Stromal cell of bone marrow (primary cell): ENCODE measurements around the gene TMPRSS5.

Experiments used
- DNase-seq: peaks from one replicate; pipeline ENCODE4 v3.0.0-alpha.2; 2012; ENCODE audit warnings: low read depth

The TMPRSS5 gene

GRCh38 chr11:113670149-113670830 is 35.8 kb downstream of the TMPRSS5 start:
- DNase-seq: no peak

- DNase-seq: no peak
These were observed 37.9 kb downstream of the TMPRSS5 start for GRCh38 chr11:113668255-113668654.

- DNase-seq: no peak
These were observed 38.3 kb downstream of the TMPRSS5 start for GRCh38 chr11:113667801-113668200.

DNA sequence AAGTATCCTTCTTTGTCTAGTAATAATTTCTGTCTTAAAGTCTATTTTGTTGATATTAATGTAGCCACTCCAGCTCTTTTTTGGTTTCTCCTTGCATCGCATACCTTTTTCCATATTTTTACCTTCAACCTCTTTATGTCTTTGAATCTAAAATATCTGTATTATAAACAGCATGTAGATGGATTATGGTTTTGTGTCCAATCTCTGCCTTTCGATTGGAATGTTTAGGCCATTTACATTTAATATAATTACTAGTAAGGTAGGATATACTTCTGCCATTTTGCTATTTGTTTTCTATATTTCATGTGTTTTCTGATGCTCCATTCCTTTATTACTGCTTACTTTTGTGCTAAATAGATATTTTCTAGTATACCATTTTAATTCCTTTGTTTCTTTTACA is 39.5 kb downstream of the TMPRSS5 start:
- no peak for DNase-seq

DNA sequence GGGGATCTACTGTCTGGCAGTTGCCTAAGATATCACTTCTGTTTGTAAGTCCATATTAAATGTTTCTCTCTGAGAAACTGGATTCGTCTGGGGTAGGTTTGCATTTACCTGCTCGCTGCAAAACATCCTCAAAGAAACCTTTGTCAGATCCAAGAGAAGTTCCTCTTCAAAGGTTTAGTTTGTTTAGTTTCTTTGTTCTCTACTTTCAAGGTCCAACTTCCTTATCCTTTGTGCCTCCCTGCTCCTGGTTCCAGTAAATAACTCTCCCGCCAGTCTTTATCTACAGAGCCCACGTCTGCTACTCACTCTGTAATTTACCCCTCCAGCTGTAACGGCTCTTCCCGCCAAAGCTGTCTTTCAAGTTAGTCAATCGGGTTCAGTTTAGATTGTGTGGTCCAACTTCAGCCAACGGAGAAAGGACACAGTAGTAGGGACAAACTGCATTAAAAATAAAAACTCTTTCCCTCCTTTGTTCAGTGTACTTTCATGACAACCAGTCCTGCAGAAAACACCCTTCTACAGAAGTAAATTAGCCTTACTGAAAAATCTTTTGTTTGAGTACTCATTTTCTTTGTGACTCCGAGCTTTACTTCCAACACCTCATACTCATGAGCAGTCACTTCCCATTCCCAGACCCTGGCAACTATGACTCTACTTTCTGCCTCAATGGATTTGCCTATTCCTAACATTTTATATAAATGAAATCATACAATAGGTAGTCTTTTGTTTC is 41.0 kb downstream of the TMPRSS5 start:
- DNase-seq: no peak

DNA sequence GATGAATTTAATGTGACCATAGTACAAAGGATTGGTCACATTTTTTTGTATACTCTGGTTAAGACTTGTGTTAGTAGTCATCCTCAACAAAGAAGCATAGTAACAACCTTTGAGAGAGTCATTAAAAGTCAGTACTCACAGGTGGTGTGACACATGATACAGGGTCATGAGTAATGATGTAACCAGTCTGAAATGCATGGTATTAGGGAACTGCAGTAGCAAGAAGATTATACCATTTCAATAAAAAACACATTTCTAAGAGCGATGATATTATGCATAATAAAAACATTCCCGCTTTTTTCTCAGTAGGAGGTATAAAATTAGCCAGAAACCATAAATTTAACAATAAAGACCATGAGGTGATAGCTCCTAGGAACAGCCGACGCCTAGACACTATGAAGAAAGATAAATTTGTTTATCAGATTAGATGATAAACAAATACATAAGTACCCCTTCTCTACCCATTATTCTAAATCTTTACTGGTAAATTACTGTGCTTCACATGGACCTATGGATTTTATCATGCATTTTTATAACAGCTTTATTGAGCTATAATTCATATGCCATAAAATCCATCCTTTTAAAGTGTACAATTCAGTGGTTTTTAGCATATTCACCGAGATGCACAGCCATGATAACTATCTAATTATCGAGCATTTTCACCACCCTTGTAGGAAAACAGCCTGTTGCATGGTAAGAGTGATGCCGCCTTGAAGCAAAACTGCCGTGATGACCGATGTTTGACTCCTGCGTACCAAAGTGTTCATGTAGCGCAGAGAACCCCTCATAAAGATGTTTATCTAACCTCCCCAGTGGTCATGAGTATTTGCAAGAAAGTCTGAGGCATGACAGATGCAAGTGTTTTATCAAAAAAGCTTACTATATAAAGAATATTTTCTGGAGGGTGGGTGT is 41.8 kb downstream of the TMPRSS5 start:
- no peak for DNase-seq

DNA sequence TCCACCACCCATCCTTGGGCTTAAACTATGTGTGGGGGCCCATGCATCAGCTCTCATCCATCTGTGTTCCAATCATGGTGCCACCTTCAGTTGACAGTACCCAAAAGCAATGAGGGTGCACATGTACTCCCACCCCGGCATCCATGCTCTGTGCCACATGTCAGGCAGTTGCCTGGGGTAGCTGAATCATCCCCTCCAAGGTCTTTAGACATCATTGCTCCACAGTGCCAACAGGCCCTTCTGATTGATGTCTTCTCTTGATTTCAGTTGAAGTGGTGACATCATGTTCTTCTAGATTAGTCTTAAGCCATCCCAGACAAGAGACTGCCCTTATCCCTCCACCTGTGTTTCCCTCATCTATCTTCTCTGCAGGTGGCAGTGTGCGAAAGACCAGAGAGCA is 42.5 kb downstream of the TMPRSS5 start:
- no peak for DNase-seq

DNA sequence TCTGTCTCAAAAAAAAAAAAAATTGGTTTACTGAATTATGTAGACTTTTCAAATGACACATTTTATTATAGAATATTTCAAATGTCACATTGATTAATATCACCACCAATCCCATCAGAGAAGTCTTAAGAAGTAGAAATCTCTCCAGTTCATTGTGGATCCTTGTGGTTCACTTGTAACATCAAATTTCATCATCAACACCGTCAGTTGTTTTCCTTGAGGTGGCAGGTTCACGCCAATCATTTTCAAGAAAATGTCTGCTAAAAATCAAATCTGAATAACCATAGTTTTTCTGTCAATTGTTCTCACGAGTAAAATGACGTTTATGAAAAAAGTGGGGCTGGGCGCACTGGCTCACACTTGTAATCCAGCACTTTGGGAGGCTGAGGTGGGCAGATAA is 50.3 kb downstream of the TMPRSS5 start:
- DNase-seq: no peak

GRCh38 chr11:113651023-113651422 is 55.1 kb downstream of the TMPRSS5 start:
- no peak for DNase-seq

DNA sequence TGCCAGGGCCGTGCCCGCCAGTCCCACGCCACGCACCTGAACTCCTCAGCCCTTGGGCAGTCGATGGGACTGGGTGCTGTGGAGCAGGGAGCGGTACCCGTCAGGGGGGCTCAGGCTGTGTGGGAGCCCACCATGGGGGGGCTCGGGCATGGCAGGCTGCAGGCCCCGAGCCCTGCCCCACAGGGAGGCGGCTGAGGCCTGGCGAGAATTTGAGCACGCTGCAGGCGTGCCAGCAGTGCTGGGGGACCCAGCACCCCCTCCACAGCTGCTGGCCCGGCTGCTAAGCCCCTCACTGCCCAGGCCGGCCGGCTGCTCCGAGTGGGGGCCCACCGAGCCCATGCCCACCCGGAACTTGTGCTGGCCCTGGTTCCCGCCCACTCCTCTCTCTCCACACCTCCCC is 56.8 kb downstream of the TMPRSS5 start:
- no peak for DNase-seq

DNA sequence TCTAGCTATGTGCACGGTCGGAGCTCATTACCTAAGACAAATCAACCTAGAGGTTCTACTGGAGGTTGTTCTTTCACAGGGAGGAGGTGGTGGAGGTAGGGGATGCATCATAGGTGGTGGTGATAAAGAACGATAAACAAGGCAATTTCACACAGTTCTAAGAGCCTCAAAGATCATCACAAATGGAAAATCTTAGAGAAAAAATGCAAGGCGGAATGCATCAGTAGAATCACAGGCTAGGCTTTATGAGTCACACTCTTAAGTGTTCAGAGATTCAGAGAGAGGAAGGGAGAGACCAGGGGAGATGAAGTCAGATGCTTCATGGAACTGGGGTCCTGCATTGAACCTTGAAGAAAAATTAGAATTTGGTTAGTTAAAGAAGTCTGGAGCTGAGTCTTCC is 58.3 kb downstream of the TMPRSS5 start:
- no peak for DNase-seq

DNA sequence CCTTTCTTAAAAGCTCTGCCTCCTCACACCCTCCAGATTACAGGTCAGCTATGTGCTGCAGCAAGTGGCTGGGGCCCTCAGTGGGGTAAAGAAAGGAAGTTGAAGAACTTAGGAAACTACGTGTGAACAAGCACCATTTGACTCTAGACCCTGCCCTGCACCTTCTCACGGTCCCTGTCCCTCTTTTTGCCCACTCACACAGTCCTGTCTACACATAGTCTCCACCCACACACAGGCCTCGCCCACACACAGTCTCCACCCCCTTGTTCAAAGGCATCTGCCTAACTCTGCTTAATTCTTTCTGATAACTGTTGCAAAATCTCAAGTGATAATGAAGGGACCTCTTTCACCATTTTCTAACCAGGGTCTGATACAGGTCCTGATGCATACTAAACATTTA is 59.0 kb downstream of the TMPRSS5 start:
- no peak for DNase-seq

DNA sequence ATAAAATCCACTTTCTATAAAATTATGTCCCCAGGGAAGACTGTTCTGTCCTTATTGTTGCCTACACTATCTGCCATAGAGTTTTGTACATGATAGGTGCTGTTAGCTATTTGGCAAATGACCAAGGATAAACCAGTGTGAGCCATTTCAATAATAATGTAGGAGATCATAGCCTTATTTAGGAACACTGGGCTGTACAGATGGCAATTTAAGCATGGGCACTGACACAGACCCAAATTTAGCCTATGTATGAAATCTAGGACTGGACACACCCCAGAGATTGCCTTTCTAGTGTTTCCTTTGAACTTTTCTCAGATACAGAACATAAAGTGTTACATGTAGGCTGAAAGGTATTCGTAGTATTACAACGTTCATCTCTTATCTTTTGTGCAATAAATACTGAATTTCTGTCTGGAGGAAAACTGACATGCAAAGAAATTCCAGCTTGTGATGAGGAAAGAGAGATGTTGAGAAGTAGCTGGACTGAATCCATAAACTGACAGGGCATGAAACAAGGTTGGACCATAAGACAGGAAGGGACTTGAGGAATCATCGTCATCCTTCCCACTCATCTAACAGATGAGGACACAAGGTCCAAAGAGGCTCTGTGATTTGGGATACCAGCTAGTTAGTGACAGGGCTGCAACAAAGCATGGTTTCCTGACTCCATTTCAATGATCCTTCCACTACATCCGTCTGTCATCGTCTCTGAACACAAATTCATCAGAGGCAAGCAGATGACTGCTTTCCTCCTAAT is 60.3 kb downstream of the TMPRSS5 start:
- no peak for DNase-seq

DNA sequence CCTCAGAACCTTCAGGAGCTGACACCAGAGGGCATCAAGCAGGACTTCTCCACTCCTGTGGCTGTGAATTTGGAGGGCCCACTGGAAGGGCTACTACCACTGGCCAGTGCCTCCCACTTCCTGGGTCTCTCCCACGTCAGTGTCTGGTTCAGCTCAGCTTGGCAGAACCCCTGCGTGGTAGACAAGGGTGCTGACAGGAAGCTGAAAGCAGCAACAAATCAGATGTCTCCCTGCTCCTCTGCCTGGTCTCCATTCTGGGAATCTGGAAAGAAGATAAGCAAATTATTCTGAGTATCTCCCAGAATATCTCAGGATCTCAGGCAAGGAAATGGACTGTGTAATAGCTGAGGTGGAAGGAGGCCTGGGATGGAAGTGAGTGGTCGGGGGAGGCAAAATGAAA is 61.5 kb downstream of the TMPRSS5 start:
- no peak for DNase-seq

- DNase-seq: no peak
These were observed 62.4 kb downstream of the TMPRSS5 start for GRCh38 chr11:113643701-113644100.

GRCh38 chr11:113643006-113643585 is 63.0 kb downstream of the TMPRSS5 start:
- no peak for DNase-seq

GRCh38 chr11:113642090-113642489 is 64.0 kb downstream of the TMPRSS5 start:
- no peak for DNase-seq

GRCh38 chr11:113638376-113638775 is 67.7 kb downstream of the TMPRSS5 start:
- no peak for DNase-seq

GRCh38 chr11:113637636-113638035 is 68.5 kb downstream of the TMPRSS5 start:
- DNase-seq: no peak
